ENCODE data around the gene KAT6B.

The KAT6B gene

GRCh38 chr10:75007646-75008045 lies 181.2 kb downstream of the KAT6B start:
- ChIA-PET CTCF (no interaction called here), POLR2A (no interaction called here)
- no peak overlapping the region for H3K4me3 ChIP-seq (ENCODE audit: low read depth, low read length)
- TF ChIP-seq, protein P1, sequence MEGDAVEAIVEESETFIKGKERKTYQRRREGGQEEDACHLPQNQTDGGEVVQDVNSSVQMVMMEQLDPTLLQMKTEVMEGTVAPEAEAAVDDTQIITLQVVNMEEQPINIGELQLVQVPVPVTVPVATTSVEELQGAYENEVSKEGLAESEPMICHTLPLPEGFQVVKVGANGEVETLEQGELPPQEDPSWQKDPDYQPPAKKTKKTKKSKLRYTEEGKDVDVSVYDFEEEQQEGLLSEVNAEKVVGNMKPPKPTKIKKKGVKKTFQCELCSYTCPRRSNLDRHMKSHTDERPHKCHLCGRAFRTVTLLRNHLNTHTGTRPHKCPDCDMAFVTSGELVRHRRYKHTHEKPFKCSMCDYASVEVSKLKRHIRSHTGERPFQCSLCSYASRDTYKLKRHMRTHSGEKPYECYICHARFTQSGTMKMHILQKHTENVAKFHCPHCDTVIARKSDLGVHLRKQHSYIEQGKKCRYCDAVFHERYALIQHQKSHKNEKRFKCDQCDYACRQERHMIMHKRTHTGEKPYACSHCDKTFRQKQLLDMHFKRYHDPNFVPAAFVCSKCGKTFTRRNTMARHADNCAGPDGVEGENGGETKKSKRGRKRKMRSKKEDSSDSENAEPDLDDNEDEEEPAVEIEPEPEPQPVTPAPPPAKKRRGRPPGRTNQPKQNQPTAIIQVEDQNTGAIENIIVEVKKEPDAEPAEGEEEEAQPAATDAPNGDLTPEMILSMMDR (IDR thresholded peaks at IDR 0.05; ENCODE audit: insufficient read depth, low read length, missing control alignments) = no peak
- no peak for DNase-seq (ENCODE audit: low read depth, low spot score)

- CTCF ChIA-PET = interaction anchor here (0.8 to 1.9 kb wide), 4 partner anchors 9 to 37 kb away, joined by 3 to 10 read pairs (median 4); no protein-coding TSS in a partner anchor
- POLR2A ChIA-PET = no interaction called here
Measured at GRCh38 chr10:75008952-75009351, 182.6 kb downstream of the KAT6B start.

DNA sequence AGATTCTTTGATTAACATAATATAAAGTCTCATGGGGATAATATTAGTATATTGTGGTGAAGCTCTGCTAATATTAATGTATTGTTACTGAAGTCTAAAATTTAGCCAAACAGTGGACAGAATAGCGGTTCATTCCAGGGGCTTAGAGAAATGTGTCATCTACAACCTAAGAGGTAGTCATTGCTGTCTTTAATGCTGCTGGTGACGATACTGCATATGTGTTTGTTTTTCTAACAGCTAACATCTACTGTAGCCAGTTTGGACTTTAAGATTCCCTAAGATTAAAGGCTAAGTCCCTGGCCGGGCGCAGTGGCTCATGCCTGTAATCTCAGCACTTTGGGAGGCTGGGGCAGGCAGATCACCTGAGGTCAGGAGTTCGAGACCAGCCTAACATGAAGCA lies 183.0 kb downstream of the KAT6B start:
- CTCF ChIA-PET = interaction anchor here (1.7 to 1.9 kb wide), 2 partner anchors 8 to 37 kb away, joined by 3 to 10 read pairs; no protein-coding TSS in a partner anchor
- TF ChIP-seq, protein P1 (IDR thresholded peaks at IDR 0.05; ENCODE audit: insufficient read depth, low read length, missing control alignments) = no peak
- no peak for DNase-seq (ENCODE audit: low read depth, low spot score)
- H3K4me3 ChIP-seq (ENCODE audit: low read depth, low read length) = no peak overlapping the region
- POLR2A ChIA-PET = no interaction called here

More at GRCh38 chr10:75008952-75009351, 182.6 kb downstream of the KAT6B start:
- TF ChIP-seq, protein P1 (IDR thresholded peaks at IDR 0.05; ENCODE audit: insufficient read depth, low read length, missing control alignments) = no peak
- no peak overlapping the region for H3K4me3 ChIP-seq (ENCODE audit: low read depth, low read length)
- no peak for DNase-seq (ENCODE audit: low read depth, low spot score)

GRCh38 chr10:75010373-75010772 lies 184.0 kb downstream of the KAT6B start:
- H3K4me3 ChIP-seq (ENCODE audit: low read depth, low read length) = no peak overlapping the region
- DNase-seq (ENCODE audit: low read depth, low spot score) = no peak
- ChIA-PET CTCF (interaction anchor here (0.6 kb wide), 1 partner anchor 21 kb away, joined by 3 read pairs; no protein-coding TSS in a partner anchor), POLR2A (no interaction called here)
- TF ChIP-seq, protein P1 (IDR thresholded peaks at IDR 0.05; ENCODE audit: insufficient read depth, low read length, missing control alignments) = no peak

GRCh38 chr10:75011221-75011620 lies 184.8 kb downstream of the KAT6B start:
- TF ChIP-seq, protein P1 (IDR thresholded peaks at IDR 0.05; ENCODE audit: insufficient read depth, low read length, missing control alignments) = no peak
- no peak for DNase-seq (ENCODE audit: low read depth, low spot score)
- POLR2A ChIA-PET = no interaction called here
- H3K4me3 ChIP-seq (ENCODE audit: low read depth, low read length) = no peak overlapping the region
- CTCF ChIA-PET = interaction anchor here (0.6 kb wide), 1 partner anchor 20 kb away, joined by 3 read pairs; no protein-coding TSS in a partner anchor

- no peak overlapping the region for H3K4me3 ChIP-seq (ENCODE audit: low read depth, low read length)
- POLR2A ChIA-PET = no interaction called here
- DNase-seq (ENCODE audit: low read depth, low spot score) = no peak
- CTCF ChIA-PET = no interaction called here
- TF ChIP-seq, protein P1 (IDR thresholded peaks at IDR 0.05; ENCODE audit: insufficient read depth, low read length, missing control alignments) = no peak
Measured at GRCh38 chr10:75012471-75012870, 186.1 kb downstream of the KAT6B start.
